HS-5 (cell line): ENCODE measurements around the gene TRAF5.

Experiments used
- DNase-seq: peaks from one replicate; pipeline ENCODE4 v3.0.0-alpha.2; 2012; ENCODE audit warnings: low read depth

Gene TRAF5

DNA sequence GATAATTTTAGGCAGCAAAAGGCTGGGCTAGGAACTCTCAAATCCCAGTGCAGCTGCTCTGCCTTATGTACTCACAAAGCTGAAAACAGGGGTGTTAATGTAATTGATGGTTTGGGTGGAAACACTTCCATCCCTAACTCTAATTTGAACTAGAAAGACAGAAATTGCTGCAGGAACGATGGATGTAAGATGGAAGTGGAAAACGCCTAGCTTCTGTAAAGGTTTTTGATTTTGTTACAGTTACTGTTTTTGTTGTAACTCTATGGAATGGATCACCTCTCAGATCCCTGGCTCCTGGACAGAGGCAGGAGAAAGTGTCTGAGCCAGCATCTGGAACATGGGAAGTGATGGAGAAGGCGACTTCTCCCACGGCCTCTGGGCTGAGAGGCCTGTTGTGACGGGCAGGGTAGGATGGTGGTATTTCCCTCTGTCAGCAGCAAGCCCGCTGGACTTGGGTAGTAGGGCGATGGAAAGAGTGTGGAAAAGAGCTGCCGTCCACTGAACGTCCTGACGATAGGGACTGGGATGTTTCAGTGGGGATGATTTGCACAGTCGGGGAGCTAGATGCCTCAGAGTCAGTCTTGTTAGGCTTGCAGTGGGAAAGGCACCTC is 1.6 kb downstream of the TRAF5 start:
- DNase-seq: no peak

DNA sequence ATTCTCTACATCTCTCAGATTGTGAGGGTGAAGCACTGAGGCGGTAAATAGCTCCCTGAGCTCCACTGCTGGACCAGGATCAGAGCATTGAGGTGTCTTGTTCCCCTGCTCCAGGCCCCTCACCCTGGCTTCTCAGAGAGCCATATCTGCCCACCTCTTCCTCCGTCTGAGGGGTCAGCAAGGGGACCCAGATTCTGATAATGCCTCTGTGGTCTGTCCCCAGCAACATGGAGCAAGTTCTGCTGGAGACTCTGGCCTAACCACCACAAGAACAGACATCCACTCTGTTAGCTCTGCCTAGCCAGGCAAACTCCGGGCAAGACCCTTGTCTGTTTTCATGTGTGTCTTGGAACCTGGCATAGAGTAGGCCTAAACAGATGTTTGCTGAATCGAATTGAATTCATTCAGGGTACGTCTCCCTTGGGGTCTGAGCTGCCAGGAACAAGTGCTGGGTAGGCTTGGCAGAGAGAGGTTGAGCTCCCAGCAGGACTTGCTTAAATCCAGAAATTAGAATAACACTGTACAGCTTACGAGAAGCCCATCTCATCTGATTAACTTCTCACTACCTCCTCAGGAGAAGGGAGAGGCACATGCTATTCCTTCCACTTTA is 2.3 kb downstream of the TRAF5 start:
- no peak for DNase-seq

DNA sequence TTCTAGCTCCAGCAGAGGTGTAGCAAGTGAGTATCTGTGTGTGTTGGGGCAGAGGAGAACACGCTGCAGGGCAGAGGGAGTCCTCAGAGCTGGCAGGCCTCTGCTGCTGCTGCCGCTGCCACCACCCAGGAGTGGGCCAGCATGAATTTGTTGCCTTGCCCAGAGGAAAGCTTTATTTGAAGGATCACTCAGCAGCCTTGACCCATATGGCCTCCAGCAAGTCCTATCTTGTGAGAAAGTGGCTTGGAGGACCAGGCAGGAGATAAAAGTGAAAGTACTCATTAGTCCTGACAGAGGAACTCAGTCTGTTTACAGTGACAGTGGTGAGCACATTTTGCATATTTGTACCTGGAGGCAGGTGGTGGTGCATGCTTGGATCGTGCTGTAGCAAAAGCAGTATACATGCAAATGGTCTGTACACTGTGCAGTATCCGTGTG is 3.1 kb downstream of the TRAF5 start:
- no peak for DNase-seq

- DNase-seq: no peak
These were observed 3.8 kb downstream of the TRAF5 start for GRCh38 chr1:211330282-211330936.

DNA sequence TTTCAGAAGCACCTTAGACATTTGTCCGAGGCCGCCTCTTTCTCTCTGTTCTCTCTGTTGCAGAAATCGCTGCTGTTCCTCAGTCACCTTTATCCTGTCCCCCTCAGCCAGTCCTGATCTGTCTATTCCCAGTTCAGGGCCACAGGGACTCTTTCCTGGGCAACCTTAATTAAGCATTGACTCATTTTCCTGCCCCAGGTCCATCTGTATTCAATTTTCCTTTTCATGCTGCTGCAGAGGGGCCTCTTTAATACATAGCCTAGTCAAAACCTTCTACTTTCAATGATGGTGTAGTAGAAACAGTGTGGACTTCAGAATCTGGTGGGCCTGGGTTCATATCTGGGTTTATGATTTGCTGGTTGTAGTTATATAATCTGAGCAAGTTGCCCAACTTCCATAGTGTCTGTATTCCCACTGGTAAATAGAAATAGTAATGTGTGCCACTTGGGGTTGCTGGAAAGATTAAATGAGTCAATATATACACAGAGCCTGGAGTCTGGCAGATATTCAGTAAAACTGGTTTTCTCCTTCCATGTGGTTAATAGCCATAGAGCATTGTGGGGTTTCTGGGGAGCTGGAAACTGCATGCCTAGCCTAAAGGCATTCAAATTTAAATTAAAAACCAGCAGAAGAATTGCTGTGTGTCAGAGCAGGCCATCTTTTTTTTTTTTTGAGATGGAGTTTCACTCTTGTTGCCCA is 4.5 kb downstream of the TRAF5 start:
- DNase-seq: peak; percentile 25

GRCh38 chr1:211332036-211332616 is 5.5 kb downstream of the TRAF5 start:
- no peak for DNase-seq

- no peak for DNase-seq
These were observed 6.2 kb downstream of the TRAF5 start for GRCh38 chr1:211332830-211333229.

DNA sequence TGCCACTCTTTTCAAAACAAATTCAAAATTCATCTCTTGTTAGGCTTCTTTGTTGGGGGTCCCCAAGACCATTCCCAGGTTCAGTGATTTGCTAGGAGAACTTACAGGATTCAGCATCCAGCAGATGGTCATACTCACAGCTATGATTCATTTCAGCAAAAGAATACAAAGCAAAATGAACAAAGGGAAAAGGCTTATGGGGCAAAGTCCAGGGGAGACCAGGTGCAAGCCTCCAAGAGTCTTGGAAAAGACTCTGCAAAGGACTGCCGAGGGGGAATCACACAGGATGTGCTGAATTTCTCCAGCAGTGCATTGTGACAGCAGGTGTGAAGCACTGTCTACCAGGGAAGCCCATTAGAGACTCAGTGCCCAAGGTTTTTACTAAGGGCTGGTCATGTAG is 7.3 kb downstream of the TRAF5 start:
- DNase-seq: no peak

DNA sequence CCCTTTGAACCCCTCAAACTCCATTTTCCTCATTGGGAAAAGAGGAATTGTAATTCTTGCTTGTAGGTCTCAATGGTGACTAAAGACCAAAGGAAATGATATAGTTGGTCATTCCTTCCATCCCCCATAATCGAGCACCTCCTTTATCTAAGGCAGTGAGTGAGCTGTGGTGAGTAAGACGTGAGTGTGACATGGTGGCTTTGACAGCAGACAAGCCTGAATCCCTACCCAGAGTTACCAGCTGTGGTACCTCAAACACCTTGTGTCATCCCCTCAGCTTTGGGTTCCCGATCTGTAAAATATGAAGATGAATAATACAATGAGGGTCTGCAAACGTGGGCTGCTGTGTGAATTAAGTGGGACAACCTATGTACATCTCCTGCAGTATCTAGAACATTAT is 8.4 kb downstream of the TRAF5 start:
- DNase-seq: no peak

GRCh38 chr1:211335522-211336157 is 9.0 kb downstream of the TRAF5 start:
- no peak for DNase-seq

- DNase-seq: no peak
These were observed 9.5 kb downstream of the TRAF5 start for GRCh38 chr1:211336161-211336560.

GRCh38 chr1:211336775-211337174 is 10.1 kb downstream of the TRAF5 start:
- no peak for DNase-seq

GRCh38 chr1:211337430-211338223 is 11.0 kb downstream of the TRAF5 start:
- DNase-seq: no peak

DNA sequence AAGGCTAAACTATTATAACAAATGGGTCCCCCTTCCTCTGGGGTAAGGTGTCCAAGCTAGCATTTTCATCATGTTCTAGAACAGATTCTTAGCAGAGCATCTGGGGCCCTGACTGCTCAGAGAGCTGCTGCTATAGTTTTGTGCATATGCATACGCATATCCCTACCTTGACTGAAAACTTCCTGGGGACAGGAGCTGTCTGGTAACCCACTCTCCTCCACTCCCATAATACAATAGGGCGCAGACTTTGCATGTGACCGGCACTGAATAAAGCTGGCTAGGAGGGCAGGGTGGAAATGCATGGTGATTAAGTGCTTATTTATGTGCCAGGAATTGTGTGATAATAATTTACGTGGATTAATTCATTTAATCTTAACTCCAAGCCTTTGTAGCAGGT is 11.6 kb downstream of the TRAF5 start:
- DNase-seq: no peak

GRCh38 chr1:211339631-211340041 is 13.0 kb downstream of the TRAF5 start:
- DNase-seq: no peak

GRCh38 chr1:211340622-211341507 is 14.2 kb downstream of the TRAF5 start:
- DNase-seq: no peak

GRCh38 chr1:211341999-211342398 is 15.4 kb downstream of the TRAF5 start:
- no peak for DNase-seq

DNA sequence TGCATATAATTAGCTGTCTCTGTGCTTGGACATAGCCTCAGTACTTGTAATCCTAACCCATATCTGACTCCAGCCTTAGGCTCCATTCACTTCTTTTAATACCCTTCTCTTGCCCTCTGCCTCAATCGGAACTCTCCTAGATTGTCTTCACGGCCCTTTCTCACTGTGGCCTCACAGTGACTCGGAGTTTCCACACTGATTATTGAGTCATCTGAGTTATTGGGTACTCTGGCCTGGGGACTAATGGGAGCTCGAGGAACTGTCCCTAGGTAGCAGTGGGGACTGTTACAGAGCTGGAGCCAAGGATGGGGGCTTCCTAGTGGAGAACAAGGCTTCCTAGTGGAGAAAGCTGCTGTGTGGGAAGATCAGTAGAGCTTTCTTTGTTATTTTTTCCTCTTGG is 17.0 kb downstream of the TRAF5 start:
- DNase-seq: no peak

GRCh38 chr1:211344152-211344618 is 17.6 kb downstream of the TRAF5 start:
- DNase-seq: no peak

GRCh38 chr1:211345719-211346118 is 19.1 kb downstream of the TRAF5 start:
- DNase-seq: no peak
